HuH-7 (cell line): ENCODE data around the gene LMBRD2.
"Not testable (repeated sequence)": the region's sequence is repeated elsewhere in the genome, so short reads cannot be mapped to it uniquely, and the experiment has no call there.

ENCODE experiments used
- DNase-seq: peaks from one replicate; pipeline ENCODE4 v3.0.0; 2011; ENCODE audit warnings: low spot score

LMBRD2 gene

DNA sequence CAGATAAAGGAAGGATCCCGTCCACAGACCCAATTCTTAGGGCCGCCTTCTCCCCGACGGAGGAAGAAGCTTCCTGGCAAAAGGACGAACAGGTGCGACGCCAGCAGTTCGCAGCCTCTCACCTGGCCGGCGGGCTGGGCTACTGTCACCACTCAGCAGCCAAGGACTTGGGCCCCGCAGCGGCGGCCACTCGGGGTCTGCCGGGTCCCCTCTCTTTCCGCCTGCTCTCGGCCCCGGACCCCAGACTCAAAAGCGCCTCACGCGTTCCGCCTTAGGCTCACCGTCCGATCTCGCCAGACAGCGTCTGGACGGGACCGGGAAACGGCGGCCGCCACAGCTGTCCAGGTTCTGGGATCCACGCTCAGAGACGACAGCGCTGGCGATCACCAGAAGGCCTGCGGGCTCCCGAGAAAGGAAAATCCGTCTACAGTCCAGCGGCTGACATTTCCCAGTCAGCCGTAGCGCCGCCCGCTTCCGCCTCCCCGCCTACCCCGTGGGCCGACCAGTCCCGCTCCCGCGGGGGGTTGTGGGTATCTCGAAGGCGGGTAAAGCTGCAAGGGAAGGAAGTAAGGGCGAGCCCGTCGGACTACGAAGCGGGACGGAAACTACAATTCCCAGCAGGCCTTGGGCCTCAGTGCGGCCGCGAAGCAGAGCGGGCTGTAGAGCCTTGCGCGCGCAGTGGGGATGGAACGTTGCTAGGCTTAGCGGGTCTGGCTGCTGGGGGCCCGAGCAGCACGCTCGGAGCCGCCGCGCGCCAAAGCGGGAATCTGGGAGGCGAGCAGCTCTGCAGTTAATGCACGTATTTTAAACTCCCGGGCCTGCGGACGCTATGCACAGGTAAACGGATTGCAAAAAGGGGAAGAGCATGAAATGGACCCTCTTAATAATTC is at the start of gene LMBRD2, which contains the start of gene SKP2:
TSS of gene LMBRD2 (minus strand) at position 454 of the 890 bp plus-strand sequence. CDS start 8,538 bp downstream, outside the sequence.
TSS of gene SKP2 (plus strand) at position 678 of the 890 bp plus-strand sequence. CDS start at position 830, 152 bp downstream.
- DNase-seq, result peak; percentile 93

DNA sequence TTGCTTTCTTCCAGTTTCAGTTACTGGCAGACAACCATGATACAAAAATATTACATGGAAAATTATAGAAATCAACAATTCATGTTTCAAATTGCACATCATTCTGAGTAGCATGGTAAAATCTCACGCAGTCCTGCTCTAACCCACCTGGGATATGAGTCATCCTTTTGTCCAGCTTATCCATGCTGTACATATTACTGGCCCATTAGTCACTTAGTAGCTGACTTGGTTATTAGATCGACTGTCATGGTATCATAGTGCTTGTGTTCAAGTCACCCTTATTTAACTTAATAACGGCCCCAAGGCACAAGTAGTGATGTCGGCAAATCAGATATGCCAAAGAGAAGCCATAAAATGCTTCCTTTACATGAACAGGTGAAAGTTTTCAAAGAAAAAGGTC is 48.8 kb upstream of the LMBRD2 start:
- no peak for DNase-seq

DNA sequence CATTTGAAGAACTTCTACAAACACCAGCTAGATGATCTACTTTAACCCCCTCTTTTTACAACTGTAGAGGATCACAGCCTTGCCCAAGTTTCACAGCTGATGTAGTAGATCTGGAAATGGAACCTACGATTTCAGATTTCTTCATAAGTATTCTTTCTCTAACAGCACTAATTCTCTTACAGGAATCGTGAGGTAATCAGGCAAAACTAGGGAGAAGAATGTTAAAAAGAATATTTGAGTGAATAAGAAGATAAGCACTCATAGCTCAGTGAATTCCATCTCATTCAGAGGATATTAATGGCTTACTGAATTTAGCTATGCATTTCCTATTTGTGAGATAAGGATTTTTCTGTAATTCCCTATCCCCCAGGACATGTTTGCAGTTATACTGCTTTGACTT is 47.9 kb upstream of the LMBRD2 start:
- no peak for DNase-seq

DNA sequence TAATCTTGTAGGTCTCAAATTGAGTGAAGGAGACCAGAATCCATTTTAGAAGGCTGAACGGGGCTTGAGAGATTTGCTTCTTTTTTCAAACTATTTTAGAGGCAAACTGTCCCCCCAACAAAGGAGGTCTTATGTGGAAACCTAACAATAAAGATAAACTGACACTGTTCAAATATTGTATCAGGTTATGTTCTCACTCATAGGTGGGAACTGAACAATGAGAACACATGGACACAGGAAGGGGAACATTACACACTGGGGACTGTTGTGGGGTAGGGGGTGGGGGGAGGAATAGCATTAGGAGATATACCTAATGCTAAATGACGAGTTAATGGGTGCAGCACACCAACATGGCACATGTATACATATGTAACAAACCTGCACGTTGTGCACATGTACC is 47.1 kb upstream of the LMBRD2 start:
- DNase-seq, result peak; percentile 10

DNA sequence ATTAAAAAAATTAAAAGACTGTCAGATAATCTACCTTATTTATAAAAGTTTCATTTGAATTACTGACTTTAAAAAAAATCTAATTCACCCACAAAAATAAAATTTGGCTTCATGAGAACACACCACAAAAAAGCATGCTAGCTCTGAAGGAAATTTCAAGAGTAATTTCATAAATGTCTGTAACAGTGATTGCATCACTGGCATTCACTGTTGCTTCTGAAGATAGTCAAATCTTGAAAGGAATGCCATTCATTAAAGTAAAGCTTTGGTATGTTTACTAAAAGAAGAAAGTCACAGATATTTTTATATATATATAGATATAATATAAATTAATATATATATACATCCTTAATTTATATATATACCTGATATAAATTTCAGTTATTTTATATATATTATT is 46.6 kb upstream of the LMBRD2 start:
- DNase-seq, result no peak

DNA sequence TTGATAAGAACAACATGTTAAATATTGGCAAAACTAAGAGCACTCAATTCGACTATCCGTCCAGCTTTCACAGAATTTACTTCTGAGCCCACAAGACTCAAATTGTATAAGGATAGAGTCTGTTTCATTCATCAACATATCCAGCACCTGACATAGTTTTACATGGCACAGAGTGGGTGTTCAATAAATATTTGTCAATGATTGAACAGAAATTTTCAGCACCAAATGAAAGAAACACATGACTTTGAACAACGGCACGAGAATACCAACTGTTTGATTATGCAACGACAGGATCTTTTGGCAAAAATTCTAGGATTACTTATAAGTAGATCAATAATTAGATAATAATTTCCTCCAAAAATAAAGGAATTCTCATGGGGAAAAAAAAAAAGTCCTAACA is 42.1 kb upstream of the LMBRD2 start:
- DNase-seq, result no peak

DNA sequence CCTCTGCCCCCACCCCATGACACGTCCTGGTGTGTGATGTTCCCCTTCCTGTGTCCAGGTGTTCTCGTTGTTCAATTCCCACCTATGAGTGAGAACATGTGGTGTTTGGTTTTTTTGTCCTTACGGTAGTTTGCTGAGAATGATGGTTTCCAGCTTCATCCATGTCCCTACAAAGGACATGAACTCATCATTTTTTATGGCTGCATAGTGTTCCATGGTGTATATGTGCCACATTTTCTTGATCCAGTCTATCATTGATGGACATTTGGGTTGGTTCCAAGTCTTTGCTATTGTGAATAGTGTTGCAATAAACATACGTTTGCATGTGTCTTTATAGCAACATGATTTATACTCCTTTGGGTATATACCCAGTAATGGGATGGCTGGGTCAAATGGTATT is 32.7 kb upstream of the LMBRD2 start:
- not testable (repeated sequence) for DNase-seq

DNA sequence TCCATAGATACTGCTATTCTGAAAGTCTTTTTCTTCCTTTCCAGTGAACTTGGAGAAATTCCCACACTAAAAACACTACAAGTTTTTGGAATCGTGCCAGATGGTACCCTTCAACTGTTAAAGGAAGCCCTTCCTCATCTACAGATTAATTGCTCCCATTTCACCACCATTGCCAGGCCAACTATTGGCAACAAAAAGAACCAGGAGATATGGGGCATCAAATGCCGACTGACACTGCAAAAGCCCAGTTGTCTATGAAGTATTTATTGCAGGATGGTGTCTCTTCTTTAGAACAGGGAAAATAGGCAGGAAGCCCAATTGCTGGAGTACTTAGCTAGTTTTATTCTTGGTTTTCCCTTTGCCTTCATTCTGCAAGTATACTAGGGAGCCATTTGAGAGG is 30.1 kb upstream of the LMBRD2 start:
- no peak for DNase-seq

DNA sequence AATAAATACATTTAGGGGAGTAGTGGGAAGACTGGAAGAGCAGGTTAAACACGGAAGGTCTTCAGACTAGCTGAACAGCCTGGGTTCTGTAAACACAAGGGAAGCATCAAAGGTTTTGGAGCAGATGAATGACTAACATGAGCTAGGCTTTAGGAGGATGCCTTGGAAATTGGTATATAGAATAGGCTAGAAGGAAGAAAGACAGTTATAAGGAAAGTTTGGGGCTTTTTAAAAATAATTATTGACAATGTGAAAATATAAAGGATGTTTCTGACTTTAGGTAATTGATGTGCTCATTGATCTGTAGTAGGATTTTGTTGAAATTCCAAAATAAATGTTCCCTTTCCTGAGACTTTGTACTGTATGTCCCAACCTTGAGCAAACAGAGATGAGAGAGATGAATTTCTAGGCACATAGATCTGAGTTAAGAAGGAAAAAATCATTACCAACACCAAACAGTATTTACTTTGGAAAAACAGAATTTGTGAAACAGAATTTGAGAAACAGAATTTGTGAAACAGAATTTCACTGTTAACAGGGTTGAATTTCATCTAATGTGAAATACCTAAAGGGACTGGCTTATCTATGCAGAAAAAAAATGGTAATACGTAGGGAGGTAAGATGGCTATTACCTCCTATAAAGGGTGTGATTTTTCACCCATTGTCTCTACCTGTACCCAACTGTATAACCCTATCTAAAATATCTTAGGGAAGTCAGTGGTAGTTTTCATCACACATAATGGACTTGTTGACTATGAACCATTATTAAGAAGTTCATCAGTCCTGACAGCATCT is 29.1 kb upstream of the LMBRD2 start:
- peak; percentile 25 for DNase-seq

DNA sequence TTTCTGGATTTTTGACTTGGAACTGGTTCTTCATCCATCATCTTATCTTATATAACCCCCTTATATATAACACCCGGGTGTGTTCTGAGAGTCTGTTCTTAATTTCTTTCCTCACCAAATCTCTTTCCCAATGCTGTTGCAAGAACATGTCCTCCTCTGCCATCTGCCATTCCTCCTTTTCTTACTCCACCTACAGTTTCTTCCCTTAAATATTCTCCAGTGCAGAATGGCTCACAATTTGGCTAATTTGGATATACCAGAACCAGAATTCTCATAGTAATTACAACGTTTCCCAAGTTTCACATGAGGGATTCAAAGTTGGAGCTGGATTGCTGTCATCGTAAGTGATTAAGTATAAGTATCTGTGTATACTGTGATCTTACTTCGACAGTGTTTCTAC is 28.3 kb upstream of the LMBRD2 start:
- DNase-seq, result no peak

DNA sequence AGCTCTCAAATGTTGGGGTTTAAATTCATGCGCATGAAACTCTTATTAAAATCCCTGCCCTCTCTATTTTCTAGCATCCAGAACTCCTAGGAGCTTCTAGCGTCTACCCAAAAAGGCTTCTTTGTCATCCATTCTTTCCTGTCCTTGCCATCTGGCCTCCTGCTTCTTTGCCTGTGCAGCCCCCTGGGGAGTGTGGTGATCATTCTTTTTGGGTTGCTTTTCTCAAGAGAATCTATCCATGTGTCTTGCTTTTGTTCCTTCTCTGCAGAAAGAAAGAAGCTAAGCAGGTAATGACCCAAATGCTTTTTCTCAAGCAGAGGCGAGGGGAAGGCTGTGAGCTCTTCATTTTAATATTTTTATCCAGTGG is 26.8 kb upstream of the LMBRD2 start:
- DNase-seq, result no peak

DNA sequence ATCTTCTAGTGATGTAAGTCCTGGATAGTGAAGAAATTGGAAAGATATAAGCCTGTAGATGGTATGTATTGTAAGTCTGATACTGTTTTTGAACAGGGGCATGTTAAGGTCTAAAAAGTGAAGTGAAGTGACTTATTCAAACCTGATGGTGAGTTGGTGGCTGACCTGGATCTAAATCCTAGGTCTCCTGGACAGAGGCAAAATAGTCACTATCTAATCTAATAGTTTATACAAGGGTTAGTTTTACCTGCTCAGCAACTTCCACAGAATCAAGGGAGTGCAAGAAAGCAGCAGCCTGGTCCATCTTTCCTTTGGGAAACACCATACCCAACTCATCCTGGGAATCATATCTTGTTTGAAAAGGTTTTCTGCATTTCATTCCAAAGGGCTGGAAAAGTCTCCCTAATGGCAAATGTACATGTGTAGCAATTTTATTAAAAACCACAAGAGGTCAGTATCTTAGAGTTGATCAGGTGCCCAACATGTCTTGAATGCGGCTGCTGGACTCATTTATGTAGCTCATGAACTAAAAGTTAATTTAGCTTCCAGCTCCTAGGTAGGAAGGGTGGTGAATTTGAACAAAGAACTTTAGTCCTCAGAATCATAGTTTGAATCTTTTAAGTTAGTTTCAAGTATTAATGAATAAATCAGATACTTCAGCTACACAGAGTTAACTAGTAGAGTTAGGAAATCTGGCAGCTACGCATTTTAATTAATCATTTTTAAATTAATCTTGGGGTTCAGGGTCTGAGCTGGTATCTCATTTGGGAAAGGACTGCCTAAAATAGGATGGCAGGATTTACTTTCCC is 26.2 kb upstream of the LMBRD2 start:
- DNase-seq, result peak; percentile 32

DNA sequence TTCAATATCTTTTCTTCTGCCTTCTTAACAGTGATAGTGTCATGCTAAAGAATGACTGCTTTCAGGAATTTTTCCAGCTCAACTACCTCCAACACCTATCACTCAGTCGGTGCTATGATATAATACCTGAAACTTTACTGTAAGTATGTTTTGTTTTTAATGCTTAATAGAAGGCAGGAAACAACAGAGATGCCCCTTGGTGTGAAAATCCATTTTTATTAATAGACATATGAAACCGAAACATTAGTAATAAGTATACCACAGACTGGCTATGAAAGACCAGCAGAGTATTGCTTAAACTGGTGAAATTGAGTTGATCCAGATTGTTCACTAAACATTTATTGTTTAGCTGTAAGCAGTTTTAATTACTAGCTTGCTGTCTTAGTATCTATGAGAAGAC is 25.5 kb upstream of the LMBRD2 start:
- DNase-seq, result no peak

DNA sequence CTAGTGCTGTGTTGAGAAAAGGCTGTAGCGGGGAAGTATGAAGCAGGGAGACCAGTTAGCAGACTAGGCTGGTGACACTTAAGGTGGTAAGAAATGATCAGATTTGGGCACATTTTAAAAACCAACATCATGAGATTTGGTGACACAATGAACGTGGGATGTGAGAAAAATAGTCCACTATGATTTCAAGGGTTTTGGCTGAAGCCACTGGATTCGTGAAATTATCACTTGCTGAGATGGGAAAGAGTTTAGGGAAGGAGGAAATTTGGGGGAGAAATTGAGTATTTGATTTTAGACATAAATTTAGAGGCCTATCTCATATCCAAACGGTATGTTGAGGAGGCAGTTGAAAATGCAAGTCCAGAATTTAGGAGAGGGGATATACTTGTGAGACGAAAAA is 23.4 kb upstream of the LMBRD2 start:
- DNase-seq, result no peak

DNA sequence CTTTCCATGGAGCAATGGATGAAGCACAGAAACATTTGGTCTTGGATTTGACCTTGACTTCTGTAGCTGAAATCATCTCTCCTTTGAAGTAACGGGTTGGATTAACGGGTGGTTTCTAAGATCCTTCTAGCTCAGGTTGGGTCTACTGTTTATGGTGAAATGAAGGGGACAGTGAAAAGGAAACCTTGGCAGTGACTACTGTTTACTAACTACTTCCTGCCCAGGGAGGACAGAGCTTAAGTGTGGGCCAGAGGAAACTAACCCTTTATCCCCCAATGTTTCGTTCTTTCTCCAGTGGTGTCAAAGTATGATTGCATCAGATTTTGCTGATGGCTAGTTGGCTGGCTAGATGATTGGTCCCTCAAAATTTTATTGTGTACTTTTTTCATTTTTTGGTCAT is 22.4 kb upstream of the LMBRD2 start:
- no peak for DNase-seq

DNA sequence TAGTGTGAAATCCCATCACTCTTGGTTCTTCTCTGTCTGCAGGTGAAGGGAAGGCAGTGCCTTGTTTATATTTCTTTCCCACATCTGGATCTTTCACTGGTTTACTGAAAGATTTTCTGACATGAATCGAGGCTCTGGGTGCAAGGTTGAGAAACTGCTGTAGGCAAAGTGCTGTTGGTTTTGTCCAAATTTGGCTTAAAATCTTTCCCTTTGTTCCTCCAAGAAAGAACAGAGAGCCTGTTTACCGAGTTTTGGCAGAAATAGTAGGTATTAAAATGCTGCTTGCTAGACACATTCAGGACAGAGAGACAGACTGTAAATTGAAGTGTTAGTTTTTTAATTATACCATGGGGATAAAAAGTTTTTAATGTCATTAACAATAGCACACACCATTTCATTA is 21.7 kb upstream of the LMBRD2 start:
- no peak for DNase-seq

DNA sequence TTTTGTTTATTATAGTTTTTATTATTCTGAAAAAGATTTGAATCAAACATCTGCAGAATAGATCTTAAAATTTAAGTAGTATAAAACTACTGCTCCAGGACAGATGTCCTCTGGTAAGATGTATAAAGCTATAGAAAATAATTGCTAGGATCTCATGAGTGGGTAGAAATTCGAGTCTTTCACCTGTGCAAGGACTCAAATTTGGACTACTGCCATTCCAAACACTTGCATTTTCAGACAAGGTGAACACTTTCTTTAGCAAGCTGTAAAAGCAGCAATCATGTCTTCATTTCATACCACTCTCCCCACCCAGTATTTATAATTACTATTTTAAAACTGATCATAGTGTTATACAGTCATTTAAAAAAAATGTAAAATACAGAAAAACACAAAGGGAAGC is 20.9 kb upstream of the LMBRD2 start:
- no peak for DNase-seq

DNA sequence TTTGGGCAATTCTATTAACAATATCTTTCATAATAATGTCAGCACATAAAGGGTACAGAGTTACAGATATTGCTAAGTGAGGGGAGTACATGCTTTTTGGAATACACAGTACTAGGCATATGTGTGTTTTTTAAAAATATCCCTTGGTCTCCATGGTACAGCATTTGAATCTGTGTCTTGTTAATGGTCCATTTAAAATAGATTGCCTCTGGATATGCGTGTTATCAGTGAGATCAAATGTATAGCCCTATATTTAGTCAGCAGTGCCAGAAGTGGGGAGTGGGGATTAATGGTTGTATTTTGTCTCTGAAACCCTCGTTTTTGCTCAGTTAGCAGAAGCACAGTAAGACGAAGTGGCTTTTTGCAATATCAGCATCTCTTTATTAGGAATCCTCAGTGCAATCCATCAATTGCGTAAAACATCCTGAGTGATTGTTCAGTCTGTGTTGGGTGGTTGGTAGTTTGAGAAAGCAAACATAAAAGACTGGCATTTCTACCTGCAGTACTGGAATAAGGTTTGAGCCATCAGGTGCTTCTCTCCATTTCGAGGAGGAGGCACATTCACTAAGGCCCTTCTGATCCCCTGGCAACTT is 19.2 kb upstream of the LMBRD2 start:
- DNase-seq, result no peak

DNA sequence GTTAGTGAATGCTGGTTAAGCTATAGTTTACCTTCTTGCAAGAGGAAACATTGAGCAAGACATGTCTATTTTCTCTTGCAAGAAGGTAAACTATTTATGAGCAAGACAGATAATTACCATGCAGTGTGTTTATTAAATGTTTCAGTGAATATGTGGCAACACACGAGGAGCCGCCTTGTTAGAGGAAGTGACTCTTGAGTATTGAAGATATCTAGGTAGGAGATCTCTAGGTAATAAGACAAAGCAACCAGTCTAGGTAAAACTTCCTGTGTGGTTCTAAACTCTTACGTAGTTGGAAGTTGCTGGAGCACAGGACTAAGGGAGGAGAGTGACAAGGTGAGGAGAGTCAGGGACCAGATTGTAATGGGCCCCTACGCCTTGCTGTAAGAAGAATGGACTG is 17.1 kb upstream of the LMBRD2 start:
- no peak for DNase-seq

DNA sequence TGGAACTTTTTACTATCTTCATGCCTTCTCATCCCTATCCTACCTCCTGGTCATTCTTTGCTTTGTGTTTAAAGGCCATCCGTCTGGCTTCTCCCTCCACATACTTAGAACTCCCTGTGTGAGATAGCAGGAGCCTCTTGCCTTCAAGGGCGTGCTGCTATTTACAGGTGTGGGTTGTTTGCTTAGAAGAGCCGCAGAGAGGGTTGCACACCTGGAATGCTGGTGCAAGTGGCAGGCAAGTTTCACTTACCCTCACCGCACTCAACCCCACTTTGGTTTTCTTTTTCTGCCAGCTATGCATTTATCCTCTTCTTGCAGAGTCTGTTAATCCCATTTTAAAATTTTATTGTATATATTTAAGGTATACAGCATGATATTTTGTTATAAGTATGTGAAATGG is 12.8 kb upstream of the LMBRD2 start:
- no peak for DNase-seq

DNA sequence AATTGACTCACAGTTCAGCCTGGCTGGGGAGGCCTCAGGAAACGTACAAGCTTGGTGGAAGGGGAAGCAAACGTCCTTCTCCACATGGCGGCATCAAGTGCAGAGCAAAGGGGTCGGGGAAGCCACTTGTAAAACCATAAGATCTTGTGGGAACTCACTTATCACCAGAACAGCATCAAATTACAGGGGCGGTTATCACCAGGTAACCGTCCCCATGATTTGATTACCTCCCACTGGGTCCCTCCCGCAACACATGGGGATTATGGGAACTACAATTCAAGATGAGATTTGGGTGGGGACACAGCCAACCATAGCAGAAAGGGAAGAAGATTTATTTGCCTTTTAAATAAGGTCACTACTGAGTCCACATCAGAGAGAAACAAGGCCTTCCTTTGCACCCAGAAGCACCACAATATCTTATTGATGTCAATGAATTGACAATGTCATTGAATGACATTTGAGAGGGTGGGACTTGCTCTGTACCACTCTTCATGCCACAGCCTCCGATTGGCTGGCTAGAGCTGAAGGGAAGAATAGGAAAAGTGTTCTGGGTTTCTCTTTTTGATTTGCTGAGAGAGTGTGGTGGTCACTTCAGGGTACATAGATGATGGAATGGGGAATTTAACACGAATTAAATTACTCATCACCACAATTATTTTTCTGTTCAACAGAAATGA is 11.3 kb upstream of the LMBRD2 start:
- DNase-seq, result no peak
